RWPE1 (cell line): ENCODE results near the gene FGR.

ENCODE experiments used
- CTCF ChIA-PET: fragments of 350-600 bp; sonication (Branson Sonifier 250); formaldehyde crosslinking; extraction: SDS; loops from one replicate; lab custom pipeline; 2021; lab: Yijun Ruan, JAX
- POLR2A ChIA-PET: fragments of 400-600 bp; formaldehyde crosslinking; extraction: SDS; loops from one replicate; lab custom pipeline; 2020; ENCODE audit warnings: antibody characterized with exemption; ENCODE audit not compliant: low non-redundant PET; lab: Yijun Ruan, JAX
- DNase-seq: peaks from one replicate; pipeline ENCODE4 v3.0.0; 2012; ENCODE audit warnings: low spot score
- H3K27ac ChIP-seq: fragments of 450-650 bp; 2 replicates; pipeline ENCODE4 v1.5.1; 2017
- CTCF ChIP-seq: fragments of 450-650 bp; conservative IDR thresholded peaks from 2 replicates; pipeline ENCODE4 v1.5.1; 2017; ENCODE audit warnings: low read depth, mild to moderate bottlenecking

Gene FGR

GRCh38 chr1:27655151-27655937, 20.4 kb upstream of the FGR start:
- ChIA-PET POLR2A (interaction anchor here (0.5 kb wide), 1 partner anchor 313 kb away, joined by 3 read pairs; no protein-coding TSS in a partner anchor), CTCF (interaction anchor here (0.8 kb wide), 1 partner anchor 14 kb away, joined by 4 read pairs; no protein-coding TSS in a partner anchor)
- no peak for DNase-seq
- H3K27ac ChIP-seq, result peak overlapping the region; percentile 63
- TF ChIP-seq CTCF, result no peak

GRCh38 chr1:27652111-27652864, 17.3 kb upstream of the FGR start:
- ChIA-PET POLR2A (no interaction called here), CTCF (no interaction called here)
- no peak for DNase-seq
- no peak overlapping the region for H3K27ac ChIP-seq
- no peak for TF ChIP-seq CTCF

- CTCF ChIA-PET, result interaction anchor here (0.6 kb wide), 1 partner anchor 105 kb away, joined by 5 read pairs; no protein-coding TSS in a partner anchor
- DNase-seq, result no peak
- peak overlapping the region; percentile 30; the same call in 1 of the 2 replicates for H3K27ac ChIP-seq
- POLR2A ChIA-PET, result no interaction called here
- no peak for TF ChIP-seq CTCF
These were observed 15.7 kb upstream of the FGR start for GRCh38 chr1:27650539-27651175.

- TF ChIP-seq CTCF, result no peak
- DNase-seq, result no peak
- ChIA-PET POLR2A (no interaction called here), CTCF (interaction anchor here (0.6 to 0.7 kb wide), 2 partner anchors 104 to 1328 kb away, joined by 3 to 5 read pairs; no protein-coding TSS in a partner anchor)
- H3K27ac ChIP-seq, result no peak overlapping the region
These were observed 15.2 kb upstream of the FGR start for GRCh38 chr1:27650171-27650538.

GRCh38 chr1:27649306-27649635, 14.3 kb upstream of the FGR start:
- ChIA-PET POLR2A (no interaction called here), CTCF (interaction anchor here (1.0 kb wide), 1 partner anchor 14 kb away, joined by 3 read pairs; no protein-coding TSS in a partner anchor)
- no peak for TF ChIP-seq CTCF
- DNase-seq, result no peak
- no peak overlapping the region for H3K27ac ChIP-seq
